ENCODE results near the gene CDK5RAP1. TPM values are rescaled to one million over a fixed set of nuclear protein-coding genes. Genes with fewer than 3 reads are reported as not detected.

Gene CDK5RAP1
- total and polyA plus RNA-seq, 7 donors, result 12.0 to 30.0 (median 20.6) TPM

DNA sequence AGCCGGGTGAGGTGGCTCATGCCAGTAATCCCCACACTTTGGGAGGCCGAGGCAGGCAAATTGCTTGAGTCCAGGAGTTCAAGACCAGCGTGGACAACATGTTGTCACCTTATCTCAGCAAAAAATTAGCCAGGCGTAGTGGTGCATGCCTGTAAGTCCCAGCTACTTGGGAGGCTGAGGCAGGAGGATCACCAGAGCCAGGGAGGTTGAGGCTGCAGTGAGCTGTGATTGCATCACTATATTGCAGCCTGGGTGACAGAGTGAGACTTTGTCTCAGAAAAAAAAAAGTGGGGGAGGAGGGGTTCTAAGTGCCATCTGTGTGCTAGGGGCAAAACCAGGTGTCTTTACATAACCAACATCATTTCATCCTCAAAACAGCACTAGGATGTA, 48.3 kb downstream of the CDK5RAP1 start:
- H3K27me3 ChIP-seq, result no peaks in the 10 kb centered on the region
- WGBS, 2 donors, result 94 to 96% methylated on average over 4 of the region's 4 CpGs
- no peak overlapping the region for H3K4me3 ChIP-seq
- no peak for DNase-seq
- H3K9me3 ChIP-seq, result no peaks in the 10 kb centered on the region
- TF ChIP-seq POLR2AphosphoS5 (IDR thresholded peaks at IDR 0.05), result no peak
- TF ChIP-seq, protein P1, sequence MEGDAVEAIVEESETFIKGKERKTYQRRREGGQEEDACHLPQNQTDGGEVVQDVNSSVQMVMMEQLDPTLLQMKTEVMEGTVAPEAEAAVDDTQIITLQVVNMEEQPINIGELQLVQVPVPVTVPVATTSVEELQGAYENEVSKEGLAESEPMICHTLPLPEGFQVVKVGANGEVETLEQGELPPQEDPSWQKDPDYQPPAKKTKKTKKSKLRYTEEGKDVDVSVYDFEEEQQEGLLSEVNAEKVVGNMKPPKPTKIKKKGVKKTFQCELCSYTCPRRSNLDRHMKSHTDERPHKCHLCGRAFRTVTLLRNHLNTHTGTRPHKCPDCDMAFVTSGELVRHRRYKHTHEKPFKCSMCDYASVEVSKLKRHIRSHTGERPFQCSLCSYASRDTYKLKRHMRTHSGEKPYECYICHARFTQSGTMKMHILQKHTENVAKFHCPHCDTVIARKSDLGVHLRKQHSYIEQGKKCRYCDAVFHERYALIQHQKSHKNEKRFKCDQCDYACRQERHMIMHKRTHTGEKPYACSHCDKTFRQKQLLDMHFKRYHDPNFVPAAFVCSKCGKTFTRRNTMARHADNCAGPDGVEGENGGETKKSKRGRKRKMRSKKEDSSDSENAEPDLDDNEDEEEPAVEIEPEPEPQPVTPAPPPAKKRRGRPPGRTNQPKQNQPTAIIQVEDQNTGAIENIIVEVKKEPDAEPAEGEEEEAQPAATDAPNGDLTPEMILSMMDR (IDR thresholded peaks at IDR 0.05), result no peak
- TF ChIP-seq EP300 (IDR thresholded peaks at IDR 0.05), result no peak
- TF ChIP-seq POLR2A (IDR thresholded peaks at IDR 0.05), result no peak
- H3K27ac ChIP-seq, result no peak overlapping the region
- H3K36me3 ChIP-seq, result peaks cover 0 to 52% (median 2%) of the 10 kb centered on the region in 4 donors
- H3K4me1 ChIP-seq, result no peaks in the 10 kb centered on the region
- intact Hi-C loops (cut with DNase I), result no loop called here

DNA sequence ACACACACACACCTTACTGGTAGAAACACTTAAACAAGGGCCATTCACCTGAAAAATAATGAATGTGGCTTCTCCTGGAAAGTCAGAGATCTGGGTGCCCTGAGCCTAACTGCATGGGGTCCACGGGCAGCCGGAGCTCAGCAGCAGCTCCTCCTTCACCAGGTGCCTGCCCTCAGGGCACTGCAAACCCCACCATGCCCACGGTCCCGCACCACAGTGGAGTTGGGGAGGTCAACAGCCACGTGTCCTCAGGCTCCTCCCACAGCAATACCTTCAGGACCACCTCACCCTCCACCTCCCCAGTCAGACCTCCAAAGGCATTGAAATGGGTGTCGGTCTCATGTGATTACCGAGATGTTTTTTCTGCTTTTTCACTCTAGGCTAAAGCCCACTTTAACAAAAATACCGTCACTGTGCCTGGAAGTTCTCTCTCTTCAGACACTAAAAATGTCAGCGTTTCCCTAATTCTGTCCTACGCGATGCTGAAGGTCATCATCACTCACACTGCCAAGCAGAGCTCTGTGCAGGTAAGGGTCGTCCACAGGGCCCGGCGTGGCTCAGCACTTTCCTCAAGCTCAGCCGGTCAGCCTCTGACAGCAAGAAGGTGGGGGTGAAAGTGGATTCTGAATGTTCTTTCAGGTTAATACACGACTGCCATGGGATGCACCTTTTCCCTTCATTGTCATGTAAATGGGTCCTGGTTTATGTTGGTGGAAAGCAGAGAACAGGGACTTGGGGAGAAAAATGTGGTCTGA, 48.9 kb downstream of the CDK5RAP1 start:
- no peaks in the 10 kb centered on the region for H3K9me3 ChIP-seq
- intact Hi-C loops (cut with DNase I), result no loop called here
- no peak overlapping the region for H3K27ac ChIP-seq
- H3K4me1 ChIP-seq, result no peaks in the 10 kb centered on the region
- H3K4me3 ChIP-seq, result no peak overlapping the region
- WGBS, 2 donors, result 88 to 90% methylated on average over 16 of the region's 16 CpGs
- peaks cover 0 to 48% (median 2%) of the 10 kb centered on the region in 4 donors for H3K36me3 ChIP-seq
- no peak for DNase-seq
- no peak for TF ChIP-seq POLR2AphosphoS5 (IDR thresholded peaks at IDR 0.05)
- TF ChIP-seq, protein P1 (IDR thresholded peaks at IDR 0.05), result no peak
- no peak for TF ChIP-seq POLR2A (IDR thresholded peaks at IDR 0.05)
- TF ChIP-seq EP300 (IDR thresholded peaks at IDR 0.05), result no peak
- H3K27me3 ChIP-seq, result no peaks in the 10 kb centered on the region

DNA sequence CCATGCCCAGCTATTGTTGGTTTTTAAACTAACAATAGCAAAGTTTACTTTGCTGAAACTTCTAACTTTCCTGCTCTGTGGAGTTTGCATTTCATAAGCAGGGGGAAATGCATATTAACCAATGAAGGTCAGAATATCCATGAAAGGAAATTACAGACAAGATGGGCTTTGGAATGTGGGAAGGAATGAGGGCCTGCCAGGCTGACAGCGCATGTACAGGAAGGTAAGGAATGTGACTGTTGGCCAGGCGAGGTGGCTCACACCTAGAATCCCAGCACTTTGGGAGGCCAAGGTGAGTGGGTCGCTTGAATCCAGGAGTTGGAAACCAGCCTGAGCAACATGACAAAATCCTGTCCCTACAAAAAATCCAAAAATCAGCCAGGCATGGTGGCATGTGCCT, 49.6 kb downstream of the CDK5RAP1 start:
- Histone ChIP-seq H3K4me1 (no peaks in the 10 kb centered on the region), H3K27me3 (no peaks in the 10 kb centered on the region), H3K4me3 (no peak overlapping the region), H3K27ac (no peak overlapping the region), H3K9me3 (no peaks in the 10 kb centered on the region), H3K36me3 (peaks cover 0 to 45% (median 0%) of the 10 kb centered on the region in 4 donors)
- DNase-seq, result no peak
- 78 to 80% methylated on average over 3 of the region's 3 CpGs for WGBS, 2 donors
- TF ChIP-seq EP300 (IDR thresholded peaks at IDR 0.05), result no peak
- TF ChIP-seq POLR2AphosphoS5 (IDR thresholded peaks at IDR 0.05), result no peak
- TF ChIP-seq, protein P1 (IDR thresholded peaks at IDR 0.05), result no peak
- intact Hi-C loops (cut with DNase I), result no loop called here

- no peaks in the 10 kb centered on the region for H3K27me3 ChIP-seq
- no peak overlapping the region for H3K27ac ChIP-seq
- no peak overlapping the region for H3K4me3 ChIP-seq
- intact Hi-C loops (cut with DNase I), result no loop called here
- WGBS, 2 donors, result 90 to 97% methylated on average over 8 of the region's 8 CpGs
- TF ChIP-seq POLR2A (IDR thresholded peaks at IDR 0.05) (no peak), POLR2AphosphoS5 (IDR thresholded peaks at IDR 0.05) (no peak), EP300 (IDR thresholded peaks at IDR 0.05) (no peak)
- TF ChIP-seq, protein P1 (IDR thresholded peaks at IDR 0.05), result no peak
- no peak for DNase-seq
- no peaks in the 10 kb centered on the region for H3K4me1 ChIP-seq
- H3K9me3 ChIP-seq, result no peaks in the 10 kb centered on the region
- H3K36me3 ChIP-seq, result peaks cover 0 to 28% (median 0%) of the 10 kb centered on the region in 4 donors
These were observed 51.8 kb downstream of the CDK5RAP1 start for GRCh38 chr20:33349493-33349892.

Data from sigmoid colon (tissue), 7 donors.